Measurements from ENCODE around the gene KLF13. TPM values are rescaled to one million over a fixed set of nuclear protein-coding genes. Genes with fewer than 3 reads are reported as not detected.
A peak's percentile ranks its signal among the peaks of the same experiment; 100 is the strongest.

KLF13 gene
- total RNA-seq, 1 donor from 2014 or later: 42.7 TPM

DNA sequence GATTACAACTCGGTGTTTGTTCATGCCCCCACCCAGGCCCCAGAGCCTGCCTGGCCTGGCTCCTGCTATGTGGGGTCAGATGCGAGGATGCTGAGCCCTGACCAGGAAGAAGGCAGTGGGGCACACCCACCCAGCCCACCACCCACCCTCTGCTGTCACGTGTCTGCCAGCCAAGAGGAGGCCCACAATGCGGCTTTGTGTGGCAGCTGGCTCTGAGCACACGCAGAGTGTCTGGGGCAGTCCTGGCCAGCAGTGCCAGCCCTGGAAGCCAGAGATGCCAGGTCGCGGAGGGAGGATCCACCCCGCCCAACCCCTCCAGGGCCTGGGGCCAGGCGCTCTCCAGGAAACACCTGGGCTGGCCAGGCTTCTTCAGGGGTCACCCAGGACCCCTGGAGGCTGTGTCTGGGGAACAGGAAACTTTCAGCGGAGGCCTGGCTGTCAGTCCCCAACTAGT lies 26.4 kb upstream of the KLF13 start:
- no peak for ATAC-seq

DNA sequence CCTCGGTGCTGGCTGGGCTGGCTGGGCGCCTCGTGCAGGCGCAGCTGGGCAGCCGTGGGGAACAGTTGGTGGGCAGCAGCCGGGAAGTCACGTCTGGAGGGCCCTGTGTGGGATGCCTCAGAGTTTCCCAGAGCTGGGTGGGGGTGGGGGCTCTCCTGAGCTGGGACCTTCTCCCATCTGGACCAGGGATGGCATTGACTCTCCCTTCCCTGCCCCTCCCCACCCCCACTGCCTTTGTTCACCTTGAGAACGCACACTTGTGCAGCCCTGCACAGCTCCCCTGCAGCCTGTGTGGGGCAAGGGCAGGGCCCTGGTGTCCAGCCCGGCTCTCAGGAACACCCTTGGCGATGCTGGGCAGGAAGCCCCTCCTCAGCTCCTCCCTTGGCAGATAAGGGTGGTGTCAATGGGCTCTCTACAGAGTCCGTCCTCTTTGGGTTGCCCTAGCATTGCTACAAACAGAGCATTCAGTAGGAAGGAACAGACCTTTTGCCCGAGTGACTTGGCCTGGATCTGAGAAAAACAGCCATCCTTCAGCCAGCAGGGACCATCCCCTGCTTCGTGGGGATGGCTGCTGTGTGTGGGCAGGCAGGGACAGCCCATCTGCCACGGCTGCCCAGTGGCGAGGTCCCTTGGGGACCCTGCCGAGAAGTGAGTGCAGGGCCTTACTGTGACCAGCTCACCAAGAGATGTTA lies 25.5 kb upstream of the KLF13 start:
- ATAC-seq: no peak

DNA sequence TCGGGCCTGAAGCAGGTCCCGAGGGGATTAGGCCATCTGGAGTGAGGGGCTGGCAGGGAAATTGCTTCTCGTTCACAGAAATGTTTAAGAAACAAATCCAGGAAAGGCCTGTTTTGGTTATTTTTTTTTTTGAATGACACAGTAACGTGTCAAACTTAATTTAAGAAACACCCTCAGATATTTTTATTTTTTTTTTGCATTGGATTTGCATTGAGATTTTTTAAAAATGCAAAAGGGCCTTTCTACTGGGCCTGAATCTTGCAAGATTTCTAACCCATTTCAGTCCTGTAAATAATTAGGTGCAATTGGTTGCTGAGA lies 25.0 kb upstream of the KLF13 start:
- no peak for ATAC-seq

DNA sequence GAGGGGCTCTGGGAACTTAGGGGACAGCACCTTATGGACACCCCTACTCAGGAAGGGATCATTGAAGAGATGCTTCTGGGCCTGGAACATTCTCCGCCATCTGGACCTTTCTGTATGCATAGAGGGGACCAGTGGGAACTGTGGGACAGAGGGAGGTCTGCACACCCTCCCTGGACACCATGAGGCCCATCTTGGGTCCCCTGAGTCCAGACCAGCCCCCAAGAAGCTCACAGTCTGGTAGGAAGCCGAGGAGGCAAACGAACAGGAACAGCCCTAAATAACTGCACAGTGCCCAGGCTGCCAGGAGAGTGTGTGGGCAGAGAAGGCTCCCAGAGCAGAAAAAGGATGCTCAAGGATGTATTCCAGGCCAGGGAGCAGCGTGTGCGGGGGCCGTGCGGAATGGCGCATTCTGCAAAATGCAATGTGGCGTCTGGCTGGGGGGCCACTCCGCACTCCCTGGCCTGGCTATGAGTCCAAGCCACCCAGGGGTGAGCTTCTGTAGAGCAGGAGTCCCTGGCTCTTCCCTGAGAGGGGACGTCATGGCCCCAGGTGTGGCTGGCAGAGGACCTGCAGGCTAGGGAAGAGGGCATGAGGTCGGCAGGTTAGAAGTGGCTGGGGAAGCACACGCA lies 24.5 kb upstream of the KLF13 start:
- ATAC-seq: no peak

DNA sequence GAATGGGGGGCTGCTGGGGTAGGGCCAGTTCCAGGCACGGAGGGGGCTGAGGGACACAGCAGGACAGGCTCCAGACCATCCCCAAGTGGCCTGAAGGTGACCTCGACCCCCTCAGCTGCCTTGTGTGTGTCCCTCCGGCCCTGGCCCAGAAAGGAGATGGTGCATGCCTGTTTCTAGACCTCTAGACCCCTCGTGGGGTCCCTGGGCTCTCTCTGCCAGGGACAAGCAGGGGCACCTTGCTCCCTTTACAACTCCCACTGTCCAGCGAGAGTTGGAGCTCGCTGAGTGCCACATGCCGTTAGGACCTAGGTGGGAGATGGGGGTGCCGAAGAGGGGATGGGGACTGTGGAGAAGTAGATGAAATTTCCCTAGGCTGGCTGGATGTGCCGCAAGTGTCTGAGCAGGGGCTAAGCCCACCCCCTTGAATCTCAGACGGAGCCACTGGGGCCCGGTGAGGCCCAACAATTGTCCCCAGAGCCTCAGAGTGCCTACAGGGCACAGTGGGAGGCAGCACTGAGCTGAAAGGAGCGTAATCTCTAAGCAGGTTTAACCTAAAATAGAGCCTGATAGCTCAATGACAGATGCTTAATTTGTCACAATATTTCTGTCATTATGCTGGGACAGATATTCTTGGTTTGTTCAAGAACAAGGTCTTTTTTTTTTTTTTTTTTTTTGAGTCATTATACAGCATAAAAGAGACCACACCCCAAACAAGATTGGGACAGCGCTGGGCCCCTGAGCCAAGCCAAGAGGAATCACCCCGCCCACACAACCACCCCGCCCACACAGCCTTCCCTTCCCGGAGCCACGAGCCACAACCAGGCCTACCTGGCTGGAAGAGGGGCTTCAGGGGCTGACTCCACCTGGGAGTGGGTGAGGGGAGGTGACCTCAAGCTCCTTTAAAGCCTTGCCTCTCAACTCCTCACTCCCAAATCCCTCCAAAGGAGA lies 23.6 kb upstream of the KLF13 start:
- ATAC-seq: peak; percentile 37

DNA sequence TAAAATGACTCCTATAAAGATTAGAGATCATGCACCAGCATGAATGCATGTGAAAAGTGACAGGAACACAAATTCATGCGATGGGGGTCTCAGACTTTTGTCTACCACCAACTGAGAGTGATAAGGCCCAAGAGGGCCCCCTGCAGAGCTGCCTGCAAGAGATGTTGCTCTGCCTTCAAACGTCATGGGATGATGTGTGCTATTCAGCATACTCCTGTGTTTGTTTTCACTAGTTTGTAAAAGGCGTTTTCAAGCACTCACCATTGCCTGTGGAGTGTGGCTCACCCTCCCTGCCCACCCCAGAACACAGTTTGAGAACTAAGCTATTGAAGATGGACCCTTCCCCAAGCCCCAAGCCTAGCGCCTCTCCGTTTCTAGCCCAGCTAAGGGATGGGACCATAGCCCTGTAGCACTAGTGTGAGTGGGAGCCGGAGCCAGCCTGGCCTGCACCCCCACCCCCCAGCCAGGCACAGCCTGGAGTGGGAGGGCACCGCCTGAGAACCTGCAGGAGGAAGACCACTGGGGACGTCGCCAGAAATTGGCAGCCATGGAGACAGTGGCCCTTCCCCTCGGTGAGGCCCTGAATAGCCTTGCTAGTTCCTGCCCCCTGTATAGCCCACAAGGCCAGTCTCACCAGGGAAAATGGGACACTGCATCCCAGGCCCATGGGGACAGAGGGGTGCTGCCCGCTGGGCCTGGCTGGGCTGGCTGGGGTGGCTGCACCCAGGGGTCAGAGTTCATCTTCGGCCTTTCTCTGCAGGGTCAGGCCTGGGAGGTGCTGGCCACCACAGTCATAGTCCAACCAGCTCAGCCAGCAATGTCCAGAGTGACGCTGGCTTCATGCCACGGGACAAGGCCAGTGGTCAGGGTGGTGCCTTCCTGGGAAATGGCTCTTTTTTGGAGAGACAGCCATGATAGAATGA lies 22.6 kb upstream of the KLF13 start:
- no peak for ATAC-seq

DNA sequence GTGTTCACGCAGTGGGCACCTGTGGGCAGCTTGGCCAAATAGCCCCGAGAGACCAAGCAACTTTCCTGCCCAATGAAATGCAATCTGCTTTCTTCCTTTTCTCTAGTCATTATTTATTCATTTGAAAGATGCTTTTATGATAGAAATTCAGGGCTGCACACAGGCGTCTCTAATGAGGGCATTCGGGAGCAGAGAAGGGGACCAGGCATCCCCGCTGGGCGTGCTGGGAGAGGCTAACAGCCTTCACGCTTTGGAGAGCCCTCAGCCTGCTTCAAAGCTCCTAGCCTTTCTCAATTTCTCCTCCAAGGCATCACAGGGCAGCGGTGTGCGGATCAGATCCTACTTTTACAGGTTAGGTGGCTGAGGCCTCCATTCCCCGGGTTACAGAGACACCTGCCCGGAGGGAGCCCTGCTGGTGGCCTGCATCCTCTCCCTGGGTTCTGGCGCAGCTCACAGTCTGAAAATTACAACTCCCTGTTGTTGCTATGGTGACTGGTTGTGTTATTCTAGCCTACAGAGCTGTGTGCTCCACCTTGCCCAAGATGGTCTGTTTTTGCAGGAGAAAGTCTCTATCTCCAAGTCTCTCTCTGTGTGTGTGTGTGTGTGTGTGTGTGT lies 21.8 kb upstream of the KLF13 start:
- ATAC-seq: no peak

DNA sequence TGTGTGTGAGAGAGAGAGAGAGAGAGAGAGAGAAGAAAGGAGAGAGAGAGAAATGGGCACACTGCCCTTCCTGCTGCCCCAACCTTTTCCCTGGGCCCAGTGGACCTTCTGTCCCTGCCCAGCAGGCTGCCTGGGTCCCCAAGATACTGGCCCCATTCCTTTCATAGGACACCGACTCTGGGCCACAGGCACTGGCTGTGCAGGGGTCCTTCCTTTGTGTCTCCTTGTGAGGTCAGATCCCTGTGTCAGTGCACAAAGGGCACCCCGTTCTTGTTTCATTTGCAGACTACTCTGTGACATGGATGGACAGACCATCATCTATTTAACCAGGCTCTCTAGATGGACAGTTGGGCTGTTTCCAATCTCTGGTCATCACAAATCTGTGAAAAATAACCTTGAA lies 21.3 kb upstream of the KLF13 start:
- ATAC-seq: no peak

DNA sequence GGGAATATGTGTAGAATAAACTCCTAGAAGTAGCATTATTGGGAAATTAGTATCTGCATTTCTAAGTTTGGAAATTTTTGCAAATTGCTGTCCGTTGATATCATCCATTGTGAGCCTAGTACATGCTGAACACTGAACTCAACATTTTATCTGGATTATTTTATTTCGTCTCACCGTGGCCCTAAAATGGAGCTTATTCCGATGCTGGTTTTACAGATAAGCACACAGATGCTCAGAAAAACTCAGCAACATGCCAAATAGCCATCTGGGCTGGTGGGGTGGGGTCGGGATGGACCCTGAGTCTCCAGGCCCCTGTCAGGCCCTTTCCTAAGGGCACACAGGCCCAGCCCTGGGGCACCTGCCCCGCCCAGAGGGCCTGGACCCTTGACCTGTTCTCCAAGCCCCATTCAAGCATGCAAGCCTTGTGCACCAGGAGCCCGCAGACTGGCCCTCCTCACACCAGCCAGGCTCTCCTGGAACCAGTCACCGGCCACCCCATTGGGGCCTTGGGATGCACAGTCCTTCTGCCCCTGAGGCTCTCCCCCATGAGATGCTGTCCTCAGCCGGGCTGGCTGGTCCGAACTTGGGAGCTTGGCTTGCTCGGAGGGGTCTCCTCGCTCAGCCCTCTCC lies 20.7 kb upstream of the KLF13 start:
- no peak for ATAC-seq

DNA sequence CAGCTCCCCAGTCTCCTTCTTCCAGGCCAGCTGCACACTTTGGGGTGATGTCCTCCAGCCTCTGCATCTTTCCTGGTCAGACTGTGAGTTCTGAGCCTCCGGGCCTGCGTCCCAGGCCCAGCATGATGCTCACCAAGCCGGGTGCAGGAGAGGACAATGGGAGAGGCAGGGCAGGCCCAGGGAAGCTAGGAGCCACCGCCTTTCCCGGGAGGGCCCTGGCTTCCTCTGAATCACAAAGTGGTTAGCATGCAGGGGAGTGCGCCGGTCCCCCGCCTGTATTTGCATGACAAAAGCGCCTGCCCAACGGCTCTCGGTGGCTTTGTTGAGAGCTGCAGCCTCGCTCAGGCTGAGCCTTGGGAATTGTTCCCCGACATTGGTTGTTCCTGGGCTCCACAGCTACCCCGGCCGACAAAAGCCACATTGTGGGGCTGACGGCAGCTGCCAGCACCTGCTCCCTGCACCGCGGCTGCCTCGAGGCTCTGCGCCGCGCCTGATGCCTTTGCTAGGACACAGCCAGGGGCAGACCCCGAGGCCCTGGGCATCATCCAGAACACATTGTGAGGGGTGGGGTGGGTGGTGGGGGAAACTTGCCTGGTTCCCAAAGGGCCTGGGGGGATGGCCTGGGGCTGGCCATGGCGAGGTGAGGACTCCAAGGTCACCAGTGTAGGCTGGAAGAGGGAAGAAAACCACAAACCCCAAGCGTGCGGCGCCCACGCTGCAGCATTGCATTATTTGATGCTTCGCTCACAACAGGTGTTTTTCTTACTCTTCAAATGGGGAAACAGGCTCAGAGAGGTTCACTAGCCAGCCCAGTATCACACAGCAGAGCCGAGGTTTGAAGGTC lies 20.0 kb upstream of the KLF13 start:
- peak; percentile 92 for ATAC-seq

DNA sequence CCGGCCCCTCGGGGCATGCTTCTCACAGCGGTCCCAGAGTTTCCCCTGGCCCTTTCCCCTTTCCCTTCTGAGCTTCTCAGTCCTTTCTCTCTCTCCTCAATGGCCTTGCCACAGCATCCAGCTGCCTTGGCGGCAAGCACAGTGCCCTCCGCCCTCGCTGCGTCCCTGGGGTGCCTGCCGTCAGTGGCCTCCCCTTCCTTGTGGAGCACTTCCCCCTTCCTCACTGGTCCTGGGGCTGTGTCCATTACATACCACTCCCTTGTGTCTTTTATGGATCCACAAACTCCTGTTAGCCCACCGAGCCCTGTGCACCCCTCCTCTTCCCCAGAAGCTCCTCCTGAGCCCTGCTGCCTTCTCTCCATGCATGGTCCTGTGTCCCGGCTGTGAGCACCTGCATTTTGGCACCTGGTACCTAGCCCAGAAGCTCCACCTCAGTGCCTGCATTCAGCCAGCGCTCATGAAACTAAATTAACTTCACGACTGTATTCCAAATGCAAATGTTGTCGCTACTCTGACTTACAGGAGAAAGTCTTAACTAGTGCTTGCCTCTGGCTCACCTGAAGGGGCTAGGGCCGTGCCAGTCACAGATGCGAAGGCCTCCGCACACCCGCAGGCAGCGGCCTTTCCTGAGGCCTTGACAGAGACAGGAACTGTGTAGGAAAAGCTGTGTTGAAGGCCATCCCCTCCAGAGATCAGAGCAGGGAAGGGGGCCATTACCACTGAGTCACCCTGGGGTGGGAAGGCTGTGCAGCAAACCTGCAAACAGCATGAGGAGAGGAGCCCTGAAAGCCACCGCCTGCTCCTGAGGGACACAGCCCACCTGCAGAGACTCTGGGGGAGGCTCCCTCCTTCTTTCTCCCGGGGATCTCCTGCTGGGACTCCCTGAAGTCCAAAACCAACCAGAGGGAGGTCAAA lies 19.1 kb upstream of the KLF13 start:
- ATAC-seq: no peak

DNA sequence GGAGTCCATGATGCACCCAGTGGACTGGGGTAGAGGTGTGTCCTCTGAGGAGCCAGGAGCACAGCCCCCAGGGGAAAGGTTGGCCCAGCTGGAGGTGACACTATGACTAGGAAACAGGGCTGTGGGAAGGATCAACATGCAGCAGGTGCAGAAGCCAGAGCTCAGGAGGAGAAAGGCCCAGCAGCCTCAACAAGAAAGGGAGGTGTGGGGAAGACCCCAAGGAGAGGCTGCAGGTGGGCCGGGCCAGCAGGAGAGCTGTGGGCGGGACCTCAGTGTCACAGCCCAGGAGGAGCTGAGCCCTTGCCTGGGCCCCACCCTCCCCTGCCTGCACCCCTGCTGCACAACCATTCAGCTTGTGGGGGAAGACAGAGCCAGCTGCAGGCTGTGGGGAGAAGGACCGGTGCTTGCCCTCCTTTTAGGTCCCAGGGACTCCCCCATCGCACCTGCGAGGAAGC lies 18.4 kb upstream of the KLF13 start:
- ATAC-seq: no peak

DNA sequence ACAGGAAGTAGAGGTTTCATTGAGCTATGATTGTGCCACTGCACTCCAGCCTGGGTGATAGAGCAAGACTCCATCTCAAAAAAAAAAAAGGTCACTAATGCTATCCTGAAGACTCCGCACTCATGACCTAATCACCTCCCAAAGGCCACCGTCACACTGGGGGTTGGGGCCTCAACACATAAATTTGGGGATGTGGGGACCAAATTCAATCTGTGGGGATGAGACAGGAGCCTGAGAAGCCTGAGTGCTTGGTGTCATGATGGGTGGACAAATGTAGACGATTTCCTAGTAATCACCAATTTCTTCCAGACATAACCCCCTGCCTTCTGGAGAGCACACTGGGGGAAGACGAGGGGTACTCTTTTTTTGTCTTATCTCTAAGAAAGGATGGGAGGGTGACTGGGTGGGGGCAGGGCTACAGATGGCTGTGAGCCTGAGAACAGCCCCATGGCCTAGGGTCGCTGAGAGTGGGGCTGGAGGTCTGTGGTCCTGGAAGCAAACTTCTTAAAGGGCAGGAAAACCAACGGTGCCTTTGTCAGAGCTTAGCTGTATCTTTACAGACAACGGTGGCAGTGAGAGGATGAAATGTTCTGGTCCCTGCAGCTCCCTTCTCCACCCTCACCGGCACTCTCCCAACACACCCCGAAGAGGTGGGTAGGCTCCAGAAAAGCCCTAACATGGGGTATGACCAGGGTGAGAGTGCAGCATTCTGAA lies 16.6 kb upstream of the KLF13 start:
- no peak for ATAC-seq

DNA sequence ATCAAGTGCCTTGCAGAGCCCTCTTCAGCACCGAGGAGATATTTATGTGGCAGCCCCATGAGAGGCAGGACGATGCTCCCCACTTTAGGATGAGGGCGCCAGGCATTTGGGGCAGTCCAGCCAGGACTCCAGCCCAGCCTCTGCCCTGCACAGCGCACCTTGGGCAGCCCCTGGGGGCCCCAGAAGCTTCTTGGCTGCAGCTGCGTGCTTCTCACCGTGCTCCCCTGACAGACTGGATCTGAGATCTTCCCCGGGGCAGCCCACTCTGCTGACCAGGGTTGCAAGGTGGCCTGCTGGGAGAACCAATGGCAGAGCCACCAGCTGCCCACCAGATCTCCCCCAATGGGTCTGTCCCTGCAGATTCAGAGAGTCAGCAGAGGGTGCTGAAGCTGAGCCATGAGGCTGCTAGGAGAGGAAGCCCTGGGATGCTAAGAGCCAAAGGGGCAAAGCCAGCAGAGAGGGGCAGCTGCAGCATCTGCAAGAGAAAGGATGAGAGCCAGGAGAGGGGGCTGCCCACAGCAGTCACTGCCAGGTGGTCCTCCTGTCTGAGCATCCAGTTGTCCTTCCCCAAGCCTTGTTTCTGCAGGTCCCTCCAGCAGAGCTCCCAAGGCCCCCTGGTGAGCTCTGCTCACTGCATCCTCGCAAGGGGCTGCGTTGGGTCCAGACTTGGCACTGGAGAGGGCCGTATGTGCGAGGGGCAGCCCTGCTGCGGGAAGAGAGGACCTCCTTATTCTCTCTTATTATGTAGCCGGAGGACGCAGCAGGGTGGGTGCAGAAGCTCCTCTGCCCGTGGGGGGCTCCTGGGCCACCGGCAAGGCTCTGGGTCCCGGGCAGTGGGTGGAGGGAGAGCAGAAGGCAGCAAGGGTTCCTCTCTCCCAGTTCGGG lies 14.7 kb upstream of the KLF13 start:
- no peak for ATAC-seq

DNA sequence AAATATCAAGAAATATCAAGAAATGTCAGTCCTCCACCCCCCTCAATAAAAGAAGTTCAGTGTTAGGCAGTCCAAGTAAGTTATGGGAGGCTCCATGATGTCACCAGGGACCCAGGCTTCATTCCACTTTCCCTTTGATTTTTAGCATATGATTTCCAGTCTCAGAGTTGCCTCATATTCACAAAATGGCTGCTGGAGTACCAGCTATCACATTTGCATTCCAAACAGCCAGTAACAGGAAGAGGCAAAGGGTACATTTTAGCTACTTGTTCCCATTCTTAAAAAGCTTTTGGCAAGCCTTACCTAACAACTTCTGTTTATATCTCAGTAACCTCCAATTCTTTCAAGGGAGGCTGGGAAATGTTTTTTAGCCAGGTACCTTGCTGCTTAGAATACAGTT lies 13.4 kb upstream of the KLF13 start:
- no peak for ATAC-seq

DNA sequence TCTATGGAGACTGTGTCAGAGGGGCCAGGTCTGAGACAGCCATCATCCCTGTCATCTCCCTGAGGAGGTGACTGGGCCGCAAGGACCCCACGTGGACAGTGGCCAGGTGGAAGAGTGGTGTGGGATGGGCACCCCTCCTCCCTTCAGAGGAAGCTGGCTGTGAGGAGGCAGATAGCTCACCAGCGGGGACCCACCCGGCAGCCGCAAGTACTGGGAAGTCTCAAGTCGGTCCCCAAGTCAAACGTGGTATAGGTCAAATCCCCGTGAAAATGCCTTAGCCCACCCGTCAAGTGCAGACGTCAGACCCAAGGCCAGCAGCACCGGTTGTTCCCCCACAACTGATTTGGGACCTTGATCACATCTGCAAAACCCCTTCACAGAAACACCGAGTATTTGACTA lies 12.3 kb upstream of the KLF13 start:
- no peak for ATAC-seq

DNA sequence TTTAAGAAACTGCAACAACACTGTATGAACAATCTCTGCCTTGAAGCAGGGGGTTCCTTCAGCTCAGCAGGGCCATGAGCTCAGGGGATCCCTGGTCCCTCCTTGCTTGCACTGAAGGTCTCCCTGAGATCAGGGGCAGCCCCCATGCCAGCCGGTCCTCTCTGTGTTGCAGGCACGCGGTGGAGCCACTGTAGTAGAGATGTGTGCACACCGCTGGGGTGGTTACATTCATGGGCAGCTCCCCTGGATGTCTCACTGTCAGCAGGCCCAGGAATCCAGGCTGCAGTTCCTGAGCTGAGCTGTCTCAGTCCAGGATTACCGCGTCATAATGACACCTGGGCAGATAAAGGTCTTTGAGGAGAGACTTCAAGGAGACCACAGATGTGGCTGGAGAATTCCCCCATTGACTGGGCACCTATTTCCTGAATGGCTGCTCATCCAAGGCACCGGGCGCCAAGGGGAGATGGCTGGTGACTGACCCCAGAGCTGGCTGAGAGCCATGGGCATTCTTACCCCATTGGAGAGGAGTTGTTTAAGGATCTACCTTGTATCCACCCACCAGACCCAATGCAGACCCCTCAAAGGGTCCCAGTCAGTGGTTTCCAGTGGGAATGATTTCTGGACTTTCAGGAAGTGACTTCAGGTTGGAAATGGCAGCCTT lies 10.4 kb upstream of the KLF13 start:
- no peak for ATAC-seq
